H1 (cell line): ENCODE data around the gene P2RX6. TPM values are rescaled to one million over a fixed set of nuclear protein-coding genes. Genes with fewer than 3 reads are reported as not detected.
A peak's percentile ranks its signal among the peaks of the same experiment; 100 is the strongest.

Experiments used
- CTCF ChIA-PET: fragments of 300-600 bp; sonication (Branson Sonifier 250); formaldehyde crosslinking; loops from one replicate; lab custom pipeline; 2021; ENCODE audit not compliant: partially characterized antibody; lab: Charles Lee
- POLR2A ChIA-PET: fragments of 300-600 bp; sonication (Branson Sonifier 250); formaldehyde crosslinking; loops from one replicate; lab custom pipeline; 2021; ENCODE audit warnings: inconsistent platforms; ENCODE audit not compliant: partially characterized antibody; lab: Charles Lee
- DNase-seq, 2 experiments: peaks; one replicate each; pipeline versions ENCODE4 v3.0.0 to v3.0.0-alpha.2; 2010 to 2022; ENCODE audit warnings: low spot score in 2 of 2, low read depth in 1 of 2, mixed read lengths in 1 of 2
- FAIRE-seq: peaks from 2 replicates; lab custom pipeline; 2011; peaks lifted over from hg19 to GRCh38; lab: Jason Lieb, UNC
- H2AFZ ChIP-seq: 2 replicates; pipeline ENCODE4 v1.8.1; 2012; ENCODE audit warnings: low read length, inconsistent platforms
- H2AK5ac ChIP-seq: 2 replicates; pipeline ENCODE4 v1.6.1; 2013; ENCODE audit warnings: low read depth, low read length
- H2BK120ac ChIP-seq: replicated peaks from 2 replicates; pipeline ENCODE3; 2013; ENCODE audit warnings: low read depth, low read length, inconsistent platforms
- H2BK12ac ChIP-seq: 2 replicates; pipeline ENCODE4 v1.6.1; 2013; ENCODE audit warnings: low read depth, low read length
- H2BK15ac ChIP-seq: 2 replicates; pipeline ENCODE4 v1.6.1; 2013; ENCODE audit warnings: low read length
- H2BK20ac ChIP-seq: 2 replicates; pipeline ENCODE4 v1.6.1; 2013; ENCODE audit warnings: low read length
- H2BK5ac ChIP-seq: 2 replicates; pipeline ENCODE4 v1.6.1; 2013; ENCODE audit warnings: low read depth, low read length
- H3K14ac ChIP-seq: 2 replicates; pipeline ENCODE4 v1.6.1; 2013; ENCODE audit warnings: inconsistent platforms; ENCODE audit not compliant: insufficient read length
- H3K18ac ChIP-seq: 2 replicates; pipeline ENCODE4 v1.6.1; 2013; ENCODE audit warnings: low read length; ENCODE audit errors: extremely low read depth
- H3K23ac ChIP-seq: 2 replicates; pipeline ENCODE4 v1.6.1; 2013; ENCODE audit warnings: inconsistent platforms; ENCODE audit not compliant: insufficient read length
- H3K23me2 ChIP-seq: 2 replicates; pipeline ENCODE4 v1.6.1; 2013; ENCODE audit warnings: low read depth, low read length
- H3K27ac ChIP-seq: 2 replicates; pipeline ENCODE4 v1.6.1; 2011; ENCODE audit warnings: low read depth, low read length, inconsistent platforms
- H3K27me3 ChIP-seq, 4 experiments: replicated peaks in 1 of 4; 1 replicate in 1 of 4; 2 replicates in 3 of 4; pipeline versions ENCODE4 v1.6.1 to v1.8.1; 2011 to 2013; ENCODE audit warnings: low read length in 3 of 4, mild to moderate bottlenecking in 3 of 4, inconsistent platforms in 2 of 4, mixed read lengths in 2 of 4, moderate library complexity in 1 of 4; ENCODE audit not compliant: control insufficient read depth in 3 of 4, insufficient read depth in 3 of 4; ENCODE audit errors: extremely low read depth in 1 of 4
- H3K36me3 ChIP-seq, 4 experiments: 2 replicates each; pipeline versions ENCODE4 v1.6.1 to v1.8.1; 2011 to 2013; ENCODE audit warnings: mild to moderate bottlenecking in 4 of 4, low read length in 3 of 4, moderate library complexity in 2 of 4, control low read depth in 1 of 4, inconsistent platforms in 1 of 4; ENCODE audit not compliant: insufficient read depth in 4 of 4, control insufficient read depth in 2 of 4
- H3K4ac ChIP-seq: replicated peaks from 2 replicates; pipeline ENCODE3; 2013; ENCODE audit warnings: low read length, low read depth, mixed read lengths, inconsistent platforms; ENCODE audit not compliant: insufficient read length
- H3K4me1 ChIP-seq, 4 experiments: replicated peaks in 1 of 4; 1 replicate in 1 of 4; 2 replicates in 3 of 4; pipeline versions ENCODE4 v1.6.1 to v1.8.1; 2011 to 2013; ENCODE audit warnings: low read length in 3 of 4, inconsistent platforms in 2 of 4, mixed read lengths in 1 of 4; ENCODE audit not compliant: insufficient read depth in 4 of 4, control insufficient read depth in 3 of 4
- H3K4me2 ChIP-seq, 2 experiments: 2 replicates each; pipeline versions ENCODE4 v1.6.1 to v1.8.1; 2011 to 2013; ENCODE audit warnings: low read depth in 2 of 2, low read length in 2 of 2, control low read depth in 1 of 2, inconsistent platforms in 1 of 2, mild to moderate bottlenecking in 1 of 2; ENCODE audit not compliant: insufficient read depth in 1 of 2
- H3K4me3 ChIP-seq, 4 experiments: fragments of 200-600, 300-600 bp in 1 of 4; sonication (generic), shearing (Covaris generic), sonication (Bioruptor Twin) in 1 of 4; 2 replicates each; pipeline versions ENCODE4 v1.5.1 to v1.8.1; 2011 to 2016; ENCODE audit warnings: low read length in 4 of 4, low read depth in 3 of 4, control low read depth in 2 of 4, inconsistent platforms in 2 of 4, mild to moderate bottlenecking in 2 of 4, mixed read lengths in 1 of 4, moderate library complexity in 1 of 4; ENCODE audit not compliant: insufficient read depth in 2 of 4; ENCODE audit errors: extremely low read depth in 1 of 4
- H3K56ac ChIP-seq: replicated peaks from 2 replicates; pipeline ENCODE3; 2013; ENCODE audit warnings: low read depth, mild to moderate bottlenecking, mixed read lengths, low read length, inconsistent platforms; ENCODE audit not compliant: insufficient read length
- H3K79me1 ChIP-seq: 2 replicates; pipeline ENCODE4 v1.6.1; 2013; ENCODE audit warnings: low read depth, low read length, control low read depth
- H3K79me2 ChIP-seq, 2 experiments: 2 replicates each; pipeline versions ENCODE4 v1.6.1 to v1.8.1; 2012 to 2013; ENCODE audit warnings: low read length in 2 of 2, mild to moderate bottlenecking in 2 of 2, inconsistent platforms in 1 of 2; ENCODE audit not compliant: insufficient read depth in 2 of 2, control insufficient read depth in 1 of 2
- H3K9ac ChIP-seq, 4 experiments: replicated peaks in 1 of 4; 1 replicate in 1 of 4; 2 replicates in 3 of 4; pipeline versions ENCODE4 v1.6.1 to v1.8.1; 2011 to 2013; ENCODE audit warnings: low read depth in 3 of 4, low read length in 3 of 4, control low read depth in 2 of 4, mild to moderate bottlenecking in 2 of 4, moderate library complexity in 2 of 4, inconsistent platforms in 1 of 4; ENCODE audit errors: extremely low read depth in 1 of 4
- H3K9me3 ChIP-seq, 2 experiments: 2 replicates each; pipeline versions ENCODE4 v1.6.1 to v1.8.1; 2012 to 2013; ENCODE audit warnings: mild to moderate bottlenecking in 2 of 2, moderate library complexity in 2 of 2, control low read depth in 1 of 2, inconsistent platforms in 1 of 2, low read depth in 1 of 2, low read length in 1 of 2, mixed read lengths in 1 of 2; ENCODE audit not compliant: insufficient read depth in 2 of 2
- H4K20me1 ChIP-seq, 2 experiments: replicated peaks in 1 of 2; 2 replicates each; pipeline versions ENCODE3 to v1.8.1; 2011 to 2013; ENCODE audit warnings: inconsistent platforms in 2 of 2, low read length in 2 of 2, mild to moderate bottlenecking in 1 of 2; ENCODE audit not compliant: insufficient read depth in 2 of 2, control insufficient read depth in 1 of 2
- H4K5ac ChIP-seq: 2 replicates; pipeline ENCODE4 v1.6.1; 2013; ENCODE audit warnings: low read length, low read depth, mixed read lengths, inconsistent platforms; ENCODE audit not compliant: insufficient read length
- H4K8ac ChIP-seq: 2 replicates; pipeline ENCODE4 v1.8.0; 2013; ENCODE audit warnings: mild to moderate bottlenecking, moderate library complexity, low read length, inconsistent platforms; ENCODE audit not compliant: insufficient read depth; ENCODE audit errors: extremely low read depth
- H4K91ac ChIP-seq: replicated peaks from 2 replicates; pipeline ENCODE3; 2013; ENCODE audit warnings: low read length, mixed read lengths, inconsistent platforms; ENCODE audit not compliant: insufficient read length
- ATF2 ChIP-seq: IDR thresholded peaks from 2 replicates; pipeline ENCODE4 v1.6.1; 2012; ENCODE audit warnings: low read length, inconsistent platforms
- CHD1 ChIP-seq: IDR thresholded peaks from 2 replicates; pipeline ENCODE4 v1.6.1; 2012; ENCODE audit warnings: low read depth, low read length, improper control_type of control experiment
- CHD2 ChIP-seq: IDR thresholded peaks from 2 replicates; pipeline ENCODE4 v1.6.1; 2012; ENCODE audit warnings: low read length, improper control_type of control experiment
- CTBP2 ChIP-seq: IDR thresholded peaks from 2 replicates; pipeline ENCODE4 v1.7.0; 2011; ENCODE audit warnings: borderline replicate concordance, mild to moderate bottlenecking, moderate library complexity, mixed read lengths, low read length; ENCODE audit not compliant: insufficient read depth, insufficient read length
- POU5F1 ChIP-seq: IDR thresholded peaks from 2 replicates; pipeline ENCODE4 v1.6.1; 2011; ENCODE audit warnings: low read depth, mild to moderate bottlenecking, low read length, moderate library complexity
- RAD21 ChIP-seq, 2 experiments: IDR thresholded peaks in 1 of 2; conservative IDR thresholded peaks in 1 of 2; 2 replicates each; pipeline ENCODE4 v1.6.1; 2011; ENCODE audit warnings: low read depth in 2 of 2, low read length in 2 of 2, improper control_type of control experiment in 1 of 2, inconsistent platforms in 1 of 2, mild to moderate bottlenecking in 1 of 2, moderate library complexity in 1 of 2
- SAP30 ChIP-seq: fragments of 300-600 bp; sonication (generic); IDR thresholded peaks from 2 replicates; pipeline ENCODE4 v1.7.1; 2012; ENCODE audit warnings: low read length, moderate library complexity, mild to moderate bottlenecking, inconsistent platforms; ENCODE audit not compliant: insufficient read depth, insufficient replicate concordance
- SIRT6 ChIP-seq: IDR thresholded peaks from one replicate; pipeline ENCODE4 v1.7.1; 2012; ENCODE audit warnings: low read length, inconsistent platforms
- SIX5 ChIP-seq: IDR thresholded peaks from 2 replicates; pipeline ENCODE4 v1.6.1; 2011; ENCODE audit warnings: mild to moderate bottlenecking, low read depth, low read length
- WGBS, 2 experiments: shearing (Covaris generic) in 1 of 2; methylation state at CpG; one replicate each; pipeline versions ENCODE4 v1.1.6 to v1.1.7; 2013 to 2015; ENCODE audit warnings: low lambda C conversion rate in 2 of 2, mixed read lengths in 2 of 2, inconsistent platforms in 1 of 2, low coverage in 1 of 2, missing lambda C conversion rate in 1 of 2; ENCODE audit not compliant: insufficient replicate concordance in 2 of 2, insufficient coverage in 1 of 2, insufficient read length in 1 of 2; ENCODE audit errors: extremely low coverage in 1 of 2, missing lambda C conversion rate in 1 of 2; 5-methylcytosine and 5-hydroxymethylcytosine counted together
- polyA plus RNA-seq, 7 experiments: library from polyadenylated mRNA; depleted of rRNA in 3 of 7; stranded (reverse) in 5 of 7; unstranded in 2 of 7; fragments of >200 nt in 5 of 7; fragments of 200-250 nt in 2 of 7; gene quantifications; 1 replicate in 5 of 7; 2 replicates in 1 of 7; 4 replicates in 1 of 7; pipeline versions ENCODE4 v1.2.1 to v1.2.3, GENCODE V29; 2011 to 2013; ENCODE audit warnings: missing spikeins in 2 of 7, mixed read lengths in 2 of 7
- total RNA-seq: library from RNA; stranded (reverse); fragmentation: NEBNext Ultra II Directional; extraction: Animal tissue kit (Norgen Biotek cat#: 25700); gene quantifications from 2 replicates; pipeline ENCODE4 v1.2.1, GENCODE V29; 2021

The P2RX6 gene
- total and polyA plus RNA-seq, 2 of the 8 experiments (the other 6 are each of a cell fraction or from before 2014, with no cell fraction given) = 0.09 TPM; not detected in 1

GRCh38 chr22:20988573-20989322 is 26.2 kb upstream of the P2RX6 start:
- Histone ChIP-seq H3K79me2 (no peaks in the 10 kb centered on the region), H3K36me3 (peaks cover 0 to 10% (median 2%) of the 10 kb centered on the region in 4 experiments; a peak in 3 of 8 replicates), H3K4me1 (no peaks in the 10 kb centered on the region; a peak in 1 of 7 replicates), H3K14ac (no peak overlapping the region), H3K27ac (no peak overlapping the region), H3K18ac (no peak overlapping the region), H2BK15ac (no peak overlapping the region), H2BK5ac (no peak overlapping the region), H4K5ac (no peak overlapping the region), H3K9ac (no peak overlapping the region), H3K27me3 (no peaks in the 10 kb centered on the region), H3K4ac (no peak overlapping the region), H3K23me2 (no peaks in the 10 kb centered on the region; the same call in 1 of the 2 replicates), H2AK5ac (no peak overlapping the region), H3K9me3 (no peaks in the 10 kb centered on the region), H4K20me1 (peaks cover 0 to 8% of the 10 kb centered on the region in 2 experiments), H2AFZ (no peak overlapping the region), H2BK120ac (no peak overlapping the region), H3K4me2 (no peak overlapping the region), H3K79me1 (no peaks in the 10 kb centered on the region), H2BK12ac (no peak overlapping the region), H3K56ac (no peak overlapping the region), H3K4me3 (no peak overlapping the region), H3K23ac (no peak overlapping the region), H4K91ac (no peak overlapping the region), H4K8ac (no peak overlapping the region), H2BK20ac (no peak overlapping the region)
- no peak for FAIRE-seq
- 87% methylated on average over 16 of the region's 16 CpGs; no CpG with 5 or more reads in 1 of the 2 experiments for WGBS, 2 experiments
- no peak for DNase-seq
- CTCF ChIA-PET = interaction anchor here (0.6 to 1.0 kb wide), 4 partner anchors 9 to 35 kb away, joined by 3 read pairs; no protein-coding TSS in a partner anchor
- POLR2A ChIA-PET = interaction anchor here (1.5 to 3.5 kb wide), 2 partner anchors 10 kb away, joined by 4 to 17 read pairs; no protein-coding TSS in a partner anchor
- no peak for TF ChIP-seq SAP30
- TF ChIP-seq ATF2 = no peak
- no peak for TF ChIP-seq SIX5
- no peak for TF ChIP-seq CHD1
- peak in 1 of 2 experiments; percentile 21; a peak in 1 of 4 replicates for TF ChIP-seq RAD21 (IDR thresholded peaks at IDR 0.05 in 1 of 2, conservative IDR thresholded peaks at IDR 0.05 in 1 of 2; ENCODE audit: low read depth in 2 of 2, low read length in 2 of 2)
- no peak for TF ChIP-seq CTBP2
- TF ChIP-seq SIRT6 = no peak
- TF ChIP-seq CHD2 = no peak
- no peak for TF ChIP-seq POU5F1
